NCI-H748 (cell line): ENCODE data around the gene PGF.

Experiments
- DNase-seq: peaks from one replicate; lab custom pipeline; 2025; ENCODE audit not compliant: unreplicated experiment; lab: John Stamatoyannopoulos, UW

Gene PGF

DNA sequence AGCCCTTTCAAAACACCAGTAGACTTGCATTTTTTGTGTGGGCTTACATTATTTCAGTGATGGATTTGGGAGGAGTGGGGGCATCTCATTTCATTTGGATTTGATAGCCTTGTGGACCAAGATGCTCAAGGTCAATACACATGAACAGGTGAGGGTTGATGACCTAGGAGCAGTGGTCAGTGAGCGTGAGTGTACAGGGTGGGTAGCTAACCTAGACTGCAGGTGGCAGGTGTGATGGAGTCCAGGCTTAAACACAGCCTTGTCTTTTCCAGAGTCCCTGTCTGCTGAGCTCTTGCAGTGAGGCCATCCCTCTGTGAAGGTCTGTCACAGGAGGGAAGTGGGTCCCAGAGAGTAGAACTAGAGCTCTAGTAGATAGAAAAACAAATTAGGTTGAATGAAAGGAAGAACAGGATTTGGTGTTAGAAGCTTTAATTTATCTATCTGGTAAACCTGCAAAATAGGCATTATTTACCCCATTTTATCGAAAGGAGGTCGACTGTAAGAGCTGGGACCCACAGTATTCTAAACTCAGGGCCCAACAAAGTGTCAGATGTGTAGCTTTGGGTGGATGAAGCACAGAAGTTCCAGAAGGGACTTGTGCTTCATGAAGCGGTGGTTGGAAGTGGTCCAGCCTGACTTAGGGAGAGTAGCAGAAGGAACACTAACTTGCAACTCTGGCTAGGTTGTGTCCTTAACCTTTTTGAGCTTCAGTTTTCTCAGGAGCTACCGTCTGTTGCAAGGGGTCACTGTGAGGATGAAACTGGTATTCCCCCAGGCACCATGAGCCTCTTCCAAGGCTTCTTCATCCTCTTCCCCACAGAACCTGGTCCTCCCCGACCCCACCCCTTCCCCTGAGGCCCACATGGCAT is 50.5 kb downstream of the PGF start:
- DNase-seq, result no peak

DNA sequence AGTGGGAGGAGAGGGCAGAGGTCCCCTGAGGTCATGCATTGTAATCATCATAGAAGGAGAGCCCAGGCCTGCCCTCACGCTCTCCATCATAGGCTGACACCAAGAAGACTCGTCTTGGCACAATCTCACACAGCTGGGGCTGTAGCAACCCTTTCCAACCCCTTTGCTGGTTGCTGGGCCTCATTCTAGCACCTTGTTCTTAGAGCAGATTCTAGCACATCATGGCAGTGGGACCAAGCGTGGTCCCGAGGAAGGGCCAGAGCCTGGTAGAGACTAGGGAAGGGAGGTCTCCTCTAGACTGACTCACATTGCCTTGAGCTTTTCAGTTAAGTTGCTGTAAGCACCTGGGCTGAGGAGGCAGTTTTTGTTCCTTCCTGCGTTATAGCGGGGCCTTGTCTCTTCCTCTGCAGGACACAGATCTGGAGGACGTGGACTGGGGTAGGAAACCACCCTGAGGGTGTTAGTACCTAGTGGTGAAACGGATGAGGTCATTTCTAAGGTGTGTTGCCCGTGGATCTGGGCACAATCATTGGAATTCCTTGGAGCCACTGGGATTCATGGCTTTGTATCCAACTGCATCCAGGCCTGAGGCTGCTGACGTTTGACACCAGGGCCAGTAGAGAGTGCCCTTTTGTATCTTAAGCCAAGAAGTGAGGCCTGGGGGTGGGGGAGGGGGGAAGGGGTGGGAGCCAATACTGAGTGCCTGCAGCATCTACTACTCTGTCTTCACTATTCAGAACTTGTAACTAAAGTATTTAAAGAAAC is 52.3 kb downstream of the PGF start:
- DNase-seq, result no peak

DNA sequence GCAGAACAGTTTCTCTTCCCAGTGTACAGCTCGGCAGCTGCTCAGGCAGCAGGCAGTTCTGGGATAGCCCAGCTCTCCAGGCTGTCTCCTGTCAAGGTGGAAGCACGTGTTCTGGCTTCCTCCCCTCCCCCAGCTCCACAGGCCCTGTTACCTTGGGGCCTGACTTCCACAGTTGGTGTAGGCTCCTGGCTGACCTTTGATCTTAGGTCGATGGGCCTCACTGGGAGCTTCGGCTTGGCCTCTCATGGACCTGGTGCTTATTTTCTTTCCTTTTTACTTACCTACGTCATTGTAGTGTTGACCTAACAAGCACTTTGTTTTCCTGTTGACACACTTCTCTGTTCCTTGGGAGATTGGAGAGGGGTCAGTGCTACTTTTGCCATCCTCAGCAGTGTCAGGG is 56.7 kb downstream of the PGF start:
- DNase-seq, result no peak

DNA sequence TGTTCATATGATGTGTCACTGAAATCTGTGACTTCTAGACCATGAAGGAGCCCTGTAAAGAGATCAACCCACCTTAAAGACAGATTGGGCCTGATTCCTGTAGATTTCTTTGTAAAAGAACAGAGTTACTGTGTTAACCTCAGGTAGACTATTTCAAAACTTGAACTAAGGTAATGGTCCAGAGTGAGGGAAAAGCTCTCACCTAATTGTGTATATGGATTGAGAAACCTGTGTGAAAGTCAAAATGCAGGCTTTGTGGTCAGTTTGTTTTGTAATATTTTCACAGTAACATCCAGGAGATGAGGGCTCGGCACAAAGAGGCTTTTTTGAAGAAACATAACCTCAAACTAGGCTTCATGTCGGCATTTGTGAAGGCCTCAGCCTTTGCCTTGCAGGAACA is 57.3 kb downstream of the PGF start:
- no peak for DNase-seq

DNA sequence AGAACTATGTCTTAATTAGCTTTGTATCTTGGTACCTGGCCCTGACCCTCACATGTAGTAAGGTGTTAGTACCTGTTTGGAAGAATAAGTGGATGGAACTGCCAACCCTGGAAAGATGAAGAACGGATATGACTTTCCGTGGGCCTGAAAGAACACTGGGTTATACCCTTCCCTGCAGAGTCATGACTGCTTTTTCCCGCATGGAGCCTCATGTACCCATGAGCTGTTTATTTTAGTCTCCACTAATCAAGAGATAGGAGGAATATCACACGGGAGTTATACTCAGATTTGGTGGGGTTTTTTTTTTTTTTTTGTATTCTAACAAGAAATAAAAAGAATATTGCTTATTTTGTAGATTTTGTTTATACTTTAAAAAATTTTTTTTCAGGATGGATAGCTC is 57.8 kb downstream of the PGF start:
- no peak for DNase-seq

DNA sequence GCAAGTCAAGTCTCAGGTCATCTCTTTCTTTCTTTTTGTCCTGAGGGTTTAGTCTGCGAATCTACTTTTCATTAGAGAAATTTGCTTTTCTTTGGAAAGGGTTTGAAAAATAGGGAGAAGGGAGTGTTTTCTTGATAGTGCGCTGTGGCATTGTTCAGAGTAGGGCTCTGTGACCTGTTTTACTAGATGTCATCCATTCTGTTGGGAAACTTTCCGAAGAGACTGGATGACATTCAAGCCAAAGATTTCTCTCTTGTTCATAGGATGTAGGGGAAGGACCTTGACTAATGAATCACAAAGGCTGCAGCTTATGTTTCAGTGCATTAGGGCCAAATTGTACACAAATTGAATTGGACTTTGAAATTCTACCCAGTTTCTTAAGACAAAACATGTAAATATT is 59.0 kb downstream of the PGF start:
- DNase-seq, result no peak

DNA sequence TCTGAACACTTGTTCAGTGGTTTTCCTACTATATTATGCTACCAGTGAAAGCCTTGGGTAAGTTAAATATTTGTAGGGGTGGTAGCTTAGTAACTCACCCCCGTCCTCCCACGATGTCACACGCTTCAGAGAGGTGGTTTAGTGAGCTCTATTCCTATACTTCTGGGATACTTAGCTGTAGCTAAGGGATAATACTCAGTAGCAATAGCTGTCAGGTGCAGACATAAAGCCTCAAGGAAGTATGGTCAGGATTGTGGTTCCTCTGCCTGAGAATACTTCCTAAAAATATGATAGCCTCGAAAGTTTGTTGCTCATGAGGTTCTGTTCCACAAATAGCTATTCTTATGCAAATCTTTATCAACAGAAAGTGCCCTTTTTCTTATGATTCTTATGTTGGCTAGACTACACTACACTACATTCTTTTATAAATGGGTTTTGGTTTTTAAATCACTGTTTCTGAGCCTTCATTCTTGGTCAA is 61.7 kb downstream of the PGF start:
- DNase-seq, result no peak

DNA sequence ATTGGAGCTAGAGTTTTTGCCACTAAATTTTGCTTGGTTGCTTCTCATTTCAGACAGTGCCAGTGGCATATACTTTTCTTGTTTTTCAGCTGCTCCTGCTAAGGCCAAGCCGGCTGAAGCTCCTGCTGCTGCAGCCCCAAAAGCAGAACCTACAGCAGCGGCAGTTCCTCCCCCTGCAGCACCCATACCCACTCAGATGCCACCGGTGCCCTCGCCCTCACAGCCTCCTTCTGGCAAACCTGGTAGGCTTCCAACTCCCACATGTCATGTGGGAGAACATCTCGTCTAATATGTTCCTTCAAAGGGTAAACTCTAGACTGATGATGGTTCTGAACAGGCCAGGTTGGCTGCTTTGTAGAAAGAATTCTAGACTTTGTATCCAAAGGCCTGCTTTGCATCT is 62.7 kb downstream of the PGF start:
- DNase-seq, result no peak

DNA sequence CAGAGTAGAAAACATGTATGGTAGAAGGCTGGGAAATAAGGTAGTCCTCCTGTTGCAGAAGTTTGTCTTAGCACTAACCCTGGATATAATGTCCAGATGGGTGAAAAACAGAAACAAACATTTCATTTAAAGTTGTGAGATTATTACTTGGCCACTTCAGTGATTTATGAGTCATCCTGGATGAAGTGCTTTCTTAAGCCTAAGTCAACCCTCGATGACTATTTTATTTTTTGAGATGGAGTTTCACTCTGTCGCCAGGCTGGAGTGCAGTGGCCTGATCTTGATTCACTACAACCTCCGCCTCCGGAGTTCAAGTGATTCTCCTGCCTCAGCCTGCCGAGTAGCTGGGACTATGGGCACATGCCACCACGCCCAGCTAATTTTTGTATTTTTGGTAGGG is 63.5 kb downstream of the PGF start:
- DNase-seq, result no peak
